Loucy (cell line): ENCODE data around the gene BGN.
A peak's percentile ranks its signal among the peaks of the same experiment; 100 is the strongest.

Experiments
- H2AFZ ChIP-seq: fragments of 200-600 bp; sonication (generic); 2 replicates; pipeline ENCODE4 v1.6.0; 2016; ENCODE audit warnings: antibody characterized with exemption, mild to moderate bottlenecking, low read length, moderate library complexity
- H3F3A ChIP-seq: fragments of 200-600 bp; 2 replicates; pipeline ENCODE4 v1.6.0; 2016; ENCODE audit warnings: antibody characterized with exemption, low read depth, mild to moderate bottlenecking
- H3K27me3 ChIP-seq: fragments of 200-600 bp; sonication (generic); 2 replicates; pipeline ENCODE4 v1.6.1; 2014; ENCODE audit warnings: low read length, mild to moderate bottlenecking; ENCODE audit not compliant: insufficient read depth, poor library complexity, severe bottlenecking
- H3K36me3 ChIP-seq: fragments of 200-600 bp; sonication (generic); 2 replicates; pipeline ENCODE4 v1.6.1; 2016; ENCODE audit warnings: low read length; ENCODE audit not compliant: insufficient read depth
- H3K4me1 ChIP-seq: fragments of 200-600 bp; sonication (generic); 2 replicates; pipeline ENCODE4 v1.5.1; 2014; ENCODE audit warnings: low read length, mild to moderate bottlenecking; ENCODE audit not compliant: insufficient read depth, poor library complexity, severe bottlenecking
- H3K4me2 ChIP-seq: fragments of 200-600 bp; sonication (generic); 2 replicates; pipeline ENCODE4 v1.6.0; 2014; ENCODE audit warnings: antibody characterized with exemption, low read length, low read depth, mild to moderate bottlenecking; ENCODE audit not compliant: poor library complexity, severe bottlenecking
- H3K4me3 ChIP-seq: fragments of 200-600 bp; sonication (generic); 2 replicates; pipeline ENCODE4 v1.5.1; 2014; ENCODE audit warnings: low read length, mild to moderate bottlenecking, mixed read lengths; ENCODE audit not compliant: poor library complexity, severe bottlenecking
- H3K79me2 ChIP-seq: fragments of 200-600 bp; sonication (generic); 2 replicates; pipeline ENCODE4 v1.6.1; 2014; ENCODE audit warnings: low read length; ENCODE audit not compliant: insufficient read depth
- H3K9ac ChIP-seq: fragments of 200-600 bp; sonication (generic); 2 replicates; pipeline ENCODE4 v1.6.0; 2014; ENCODE audit warnings: mild to moderate bottlenecking, low read depth, low read length, moderate library complexity; ENCODE audit not compliant: poor library complexity, severe bottlenecking
- H3K9me2 ChIP-seq: fragments of 200-600 bp; sonication (generic); replicated peaks from 2 replicates; pipeline ENCODE4 v1.6.1; 2016; ENCODE audit warnings: low read depth, low read length, mixed read lengths
- H3K9me3 ChIP-seq: fragments of 200-600 bp; sonication (generic); 2 replicates; pipeline ENCODE4 v1.6.1; 2014; ENCODE audit warnings: mild to moderate bottlenecking, antibody characterized with exemption, low read length, low read depth; ENCODE audit not compliant: insufficient read depth
- H4K20me1 ChIP-seq: fragments of 200-600 bp; sonication (generic); 2 replicates; pipeline ENCODE4 v1.6.0; 2014; ENCODE audit warnings: antibody characterized with exemption, low read length, mild to moderate bottlenecking; ENCODE audit not compliant: insufficient read depth, poor library complexity, severe bottlenecking
- EZH2phosphoT487 ChIP-seq: fragments of 200-600 bp; IDR thresholded peaks from 2 replicates; pipeline ENCODE4 v1.6.1; 2018; ENCODE audit warnings: antibody characterized with exemption, mild to moderate bottlenecking, moderate library complexity, borderline replicate concordance
- TF ChIP-seq, protein P1 (sequence below): fragments of 200-600 bp; sonication (generic); conservative IDR thresholded peaks from 2 replicates; pipeline ENCODE4 v1.5.1; 2014; ENCODE audit warnings: mild to moderate bottlenecking, antibody characterized with exemption, low read length

Gene BGN

DNA sequence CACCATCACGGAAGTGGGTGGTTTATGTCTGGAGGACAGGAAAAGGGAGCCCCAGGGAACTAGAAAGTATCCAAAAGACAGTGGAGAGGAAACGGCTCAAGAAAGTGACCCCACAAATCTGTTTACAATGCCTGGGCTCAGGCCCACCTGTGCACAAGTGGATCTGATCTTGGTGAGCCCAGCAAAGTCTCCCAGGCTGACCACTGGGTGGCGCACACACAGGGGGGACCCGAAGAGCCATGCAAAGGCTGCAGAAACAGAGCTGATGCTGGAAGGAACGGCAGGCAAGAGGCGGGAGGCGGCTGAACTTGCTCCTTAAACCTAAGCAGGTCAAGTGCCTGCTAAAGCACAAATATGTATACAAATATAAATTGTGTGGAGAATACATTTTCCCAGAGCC is 34.0 kb upstream of the BGN start:
- no peak overlapping the region for H2AFZ ChIP-seq
- H3K36me3 ChIP-seq = no peaks in the 10 kb centered on the region; the same call in 1 of the 2 replicates
- H3K9me2 ChIP-seq = no peaks in the 10 kb centered on the region
- H4K20me1 ChIP-seq = no peaks in the 10 kb centered on the region
- no peak for TF ChIP-seq EZH2phosphoT487
- TF ChIP-seq, protein P1, sequence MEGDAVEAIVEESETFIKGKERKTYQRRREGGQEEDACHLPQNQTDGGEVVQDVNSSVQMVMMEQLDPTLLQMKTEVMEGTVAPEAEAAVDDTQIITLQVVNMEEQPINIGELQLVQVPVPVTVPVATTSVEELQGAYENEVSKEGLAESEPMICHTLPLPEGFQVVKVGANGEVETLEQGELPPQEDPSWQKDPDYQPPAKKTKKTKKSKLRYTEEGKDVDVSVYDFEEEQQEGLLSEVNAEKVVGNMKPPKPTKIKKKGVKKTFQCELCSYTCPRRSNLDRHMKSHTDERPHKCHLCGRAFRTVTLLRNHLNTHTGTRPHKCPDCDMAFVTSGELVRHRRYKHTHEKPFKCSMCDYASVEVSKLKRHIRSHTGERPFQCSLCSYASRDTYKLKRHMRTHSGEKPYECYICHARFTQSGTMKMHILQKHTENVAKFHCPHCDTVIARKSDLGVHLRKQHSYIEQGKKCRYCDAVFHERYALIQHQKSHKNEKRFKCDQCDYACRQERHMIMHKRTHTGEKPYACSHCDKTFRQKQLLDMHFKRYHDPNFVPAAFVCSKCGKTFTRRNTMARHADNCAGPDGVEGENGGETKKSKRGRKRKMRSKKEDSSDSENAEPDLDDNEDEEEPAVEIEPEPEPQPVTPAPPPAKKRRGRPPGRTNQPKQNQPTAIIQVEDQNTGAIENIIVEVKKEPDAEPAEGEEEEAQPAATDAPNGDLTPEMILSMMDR = peak; percentile 66
- no peak overlapping the region for H3K9ac ChIP-seq
- no peaks in the 10 kb centered on the region for H3K79me2 ChIP-seq
- no peak overlapping the region for H3K4me3 ChIP-seq
- no peaks in the 10 kb centered on the region for H3K9me3 ChIP-seq
- no peaks in the 10 kb centered on the region for H3K27me3 ChIP-seq
- no peaks in the 10 kb centered on the region for H3F3A ChIP-seq
- H3K4me2 ChIP-seq = no peak overlapping the region
- no peaks in the 10 kb centered on the region for H3K4me1 ChIP-seq

DNA sequence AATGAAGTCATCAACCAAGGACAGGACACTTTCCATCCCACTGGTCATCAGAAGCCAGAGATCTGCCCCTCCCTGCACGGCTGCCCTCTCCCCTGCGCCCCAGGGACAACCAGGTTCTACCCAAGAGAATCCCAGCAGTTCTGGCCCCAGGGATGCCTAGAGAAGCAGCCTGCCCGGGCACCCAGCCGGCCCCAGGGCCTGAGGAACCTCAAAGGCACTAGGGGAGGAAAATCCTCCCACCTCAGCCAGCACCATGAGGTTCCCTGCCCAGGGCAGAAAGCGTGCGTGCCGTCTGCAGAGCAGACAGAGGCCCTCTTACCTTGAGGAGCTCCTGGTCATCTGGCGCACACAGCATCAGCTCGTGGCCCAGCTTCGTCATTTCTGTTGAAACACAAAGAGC is 32.5 kb upstream of the BGN start:
- no peak overlapping the region for H3K4me2 ChIP-seq
- H3K9ac ChIP-seq = no peak overlapping the region
- no peak overlapping the region for H3K4me3 ChIP-seq
- H3K9me3 ChIP-seq = no peaks in the 10 kb centered on the region
- H4K20me1 ChIP-seq = no peaks in the 10 kb centered on the region
- no peak overlapping the region for H2AFZ ChIP-seq
- no peaks in the 10 kb centered on the region for H3K79me2 ChIP-seq
- H3K4me1 ChIP-seq = no peaks in the 10 kb centered on the region
- no peaks in the 10 kb centered on the region for H3K9me2 ChIP-seq
- no peaks in the 10 kb centered on the region for H3K27me3 ChIP-seq
- TF ChIP-seq EZH2phosphoT487 = no peak
- TF ChIP-seq, protein P1 = no peak
- H3K36me3 ChIP-seq = no peaks in the 10 kb centered on the region
- no peaks in the 10 kb centered on the region for H3F3A ChIP-seq

DNA sequence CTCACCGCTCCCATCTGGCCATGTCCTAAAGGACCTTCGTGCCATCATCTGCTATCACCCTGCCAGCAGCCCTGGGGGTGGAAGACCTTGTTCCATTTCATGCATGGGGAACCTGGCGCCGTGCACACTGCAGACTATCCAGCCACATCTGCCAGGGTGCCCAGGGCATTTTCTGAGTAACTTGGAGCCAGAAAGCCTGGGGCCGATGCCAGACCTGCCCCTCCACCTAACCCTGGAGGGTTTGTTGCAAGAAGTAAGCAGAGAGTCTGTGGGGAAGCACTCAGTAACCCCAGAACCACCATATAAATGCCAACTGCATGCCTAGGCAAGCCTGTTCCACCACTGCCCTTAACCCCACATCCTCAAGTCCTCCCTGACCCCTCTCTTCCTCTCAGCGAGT is 31.7 kb upstream of the BGN start:
- no peaks in the 10 kb centered on the region for H3K9me3 ChIP-seq

More for the DNA sequence above, 31.7 kb upstream of the BGN start:
- Histone ChIP-seq H3K27me3 (no peaks in the 10 kb centered on the region), H2AFZ (no peak overlapping the region), H3K4me2 (no peak overlapping the region), H3K79me2 (no peaks in the 10 kb centered on the region), H4K20me1 (no peaks in the 10 kb centered on the region), H3F3A (no peaks in the 10 kb centered on the region), H3K36me3 (no peaks in the 10 kb centered on the region), H3K4me1 (no peaks in the 10 kb centered on the region), H3K4me3 (no peak overlapping the region), H3K9me2 (no peaks in the 10 kb centered on the region), H3K9ac (no peak overlapping the region)
- no peak for TF ChIP-seq EZH2phosphoT487
- TF ChIP-seq, protein P1 = no peak
